Fibroblast of lung (primary cell): ENCODE measurements around the gene SLC30A2.

ENCODE experiments used
- EZH2 ChIP-seq: IDR thresholded peaks from 2 replicates; pipeline ENCODE4 v1.5.1; 2012; ENCODE audit warnings: low read length, control low read depth, mild to moderate bottlenecking; ENCODE audit errors: missing control alignments
- TF ChIP-seq, protein P1 (sequence below), 2 donors: IDR thresholded peaks in 1 of 2; conservative IDR thresholded peaks in 1 of 2; 1 replicate in 1 of 2; 2 replicates in 1 of 2; pipeline ENCODE4 v1.5.1; 2011 to 2012; ENCODE audit warnings: low read length in 2 of 2, control low read depth in 1 of 2, inconsistent platforms in 1 of 2, low read depth in 1 of 2, mild to moderate bottlenecking in 1 of 2

DNA sequence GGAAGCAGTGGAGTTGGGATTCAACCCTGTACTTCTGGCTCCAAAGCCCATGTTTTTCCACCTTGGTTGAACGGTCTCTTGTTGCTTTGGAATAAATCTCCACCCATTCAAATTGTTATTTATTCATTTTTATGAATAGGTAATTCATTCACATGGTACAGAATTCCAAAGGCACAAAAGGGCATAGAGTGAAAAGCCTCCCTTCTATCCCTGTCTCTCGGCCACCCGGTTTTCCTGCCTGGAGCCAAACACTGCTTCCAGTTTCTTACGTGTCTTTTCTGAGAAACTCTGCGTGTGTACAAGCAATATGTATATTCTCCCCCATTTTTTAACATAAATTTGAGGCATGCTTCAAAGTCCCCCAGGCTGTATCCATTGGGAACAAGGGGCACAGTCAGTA, 20.4 kb downstream of the SLC30A2 start:
- TF ChIP-seq EZH2 = no peak
- TF ChIP-seq, protein P1, sequence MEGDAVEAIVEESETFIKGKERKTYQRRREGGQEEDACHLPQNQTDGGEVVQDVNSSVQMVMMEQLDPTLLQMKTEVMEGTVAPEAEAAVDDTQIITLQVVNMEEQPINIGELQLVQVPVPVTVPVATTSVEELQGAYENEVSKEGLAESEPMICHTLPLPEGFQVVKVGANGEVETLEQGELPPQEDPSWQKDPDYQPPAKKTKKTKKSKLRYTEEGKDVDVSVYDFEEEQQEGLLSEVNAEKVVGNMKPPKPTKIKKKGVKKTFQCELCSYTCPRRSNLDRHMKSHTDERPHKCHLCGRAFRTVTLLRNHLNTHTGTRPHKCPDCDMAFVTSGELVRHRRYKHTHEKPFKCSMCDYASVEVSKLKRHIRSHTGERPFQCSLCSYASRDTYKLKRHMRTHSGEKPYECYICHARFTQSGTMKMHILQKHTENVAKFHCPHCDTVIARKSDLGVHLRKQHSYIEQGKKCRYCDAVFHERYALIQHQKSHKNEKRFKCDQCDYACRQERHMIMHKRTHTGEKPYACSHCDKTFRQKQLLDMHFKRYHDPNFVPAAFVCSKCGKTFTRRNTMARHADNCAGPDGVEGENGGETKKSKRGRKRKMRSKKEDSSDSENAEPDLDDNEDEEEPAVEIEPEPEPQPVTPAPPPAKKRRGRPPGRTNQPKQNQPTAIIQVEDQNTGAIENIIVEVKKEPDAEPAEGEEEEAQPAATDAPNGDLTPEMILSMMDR (conservative IDR thresholded peaks at IDR 0.05 in 1 of 2, IDR thresholded peaks at IDR 0.05 in 1 of 2; ENCODE audit: low read depth in 1 of 2, low read length in 2 of 2) = no peak
